Astrocyte of the spinal cord (primary cell): ENCODE results near the gene ITIH6.
"Not testable (repeated sequence)": the region's sequence is repeated elsewhere in the genome, so short reads cannot be mapped to it uniquely, and the experiment has no call there.

ENCODE experiments used
- DNase-seq: peaks from one replicate; pipeline ENCODE4 v3.0.0; 2011; ENCODE audit warnings: low read depth, low spot score
- H3K4me3 ChIP-seq: 2 replicates; pipeline ENCODE4 v1.5.1; 2011; ENCODE audit warnings: low read depth, mild to moderate bottlenecking, low read length, moderate library complexity
- in situ Hi-C: cut with HindIII; loops from 2 replicates; pipeline ENCODE4 v1.10.0; 2017; ENCODE audit warnings: low sequenced_read_pairs
- TF ChIP-seq, protein P1 (sequence below): IDR thresholded peaks from 2 replicates; pipeline ENCODE4 v1.5.1; 2012; ENCODE audit warnings: low read depth, mild to moderate bottlenecking, low read length, inconsistent platforms

ITIH6 gene

DNA sequence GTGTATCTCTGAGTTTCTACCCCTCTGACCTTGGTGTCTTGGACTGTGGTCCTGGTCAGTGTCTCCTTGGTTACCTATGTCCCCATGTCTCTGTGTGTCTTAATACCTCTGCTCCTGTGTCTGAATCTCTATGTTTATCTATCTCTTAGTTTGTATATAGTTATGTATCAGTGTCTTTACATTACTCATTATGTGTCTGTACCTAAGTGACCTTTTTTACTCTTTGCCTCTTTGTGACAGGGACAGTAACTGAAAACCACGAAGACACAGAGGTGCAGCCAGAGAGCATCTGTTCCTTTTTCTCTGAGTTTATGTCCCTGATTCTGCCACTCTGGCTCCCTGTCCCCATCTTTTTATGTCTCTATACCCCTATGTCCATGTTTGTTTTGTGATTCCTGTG lies 49.4 kb downstream of the ITIH6 start:
- in situ Hi-C loops, result no loop called here
- no peak for DNase-seq
- H3K4me3 ChIP-seq, result no peak overlapping the region
- TF ChIP-seq, protein P1, sequence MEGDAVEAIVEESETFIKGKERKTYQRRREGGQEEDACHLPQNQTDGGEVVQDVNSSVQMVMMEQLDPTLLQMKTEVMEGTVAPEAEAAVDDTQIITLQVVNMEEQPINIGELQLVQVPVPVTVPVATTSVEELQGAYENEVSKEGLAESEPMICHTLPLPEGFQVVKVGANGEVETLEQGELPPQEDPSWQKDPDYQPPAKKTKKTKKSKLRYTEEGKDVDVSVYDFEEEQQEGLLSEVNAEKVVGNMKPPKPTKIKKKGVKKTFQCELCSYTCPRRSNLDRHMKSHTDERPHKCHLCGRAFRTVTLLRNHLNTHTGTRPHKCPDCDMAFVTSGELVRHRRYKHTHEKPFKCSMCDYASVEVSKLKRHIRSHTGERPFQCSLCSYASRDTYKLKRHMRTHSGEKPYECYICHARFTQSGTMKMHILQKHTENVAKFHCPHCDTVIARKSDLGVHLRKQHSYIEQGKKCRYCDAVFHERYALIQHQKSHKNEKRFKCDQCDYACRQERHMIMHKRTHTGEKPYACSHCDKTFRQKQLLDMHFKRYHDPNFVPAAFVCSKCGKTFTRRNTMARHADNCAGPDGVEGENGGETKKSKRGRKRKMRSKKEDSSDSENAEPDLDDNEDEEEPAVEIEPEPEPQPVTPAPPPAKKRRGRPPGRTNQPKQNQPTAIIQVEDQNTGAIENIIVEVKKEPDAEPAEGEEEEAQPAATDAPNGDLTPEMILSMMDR, result no peak

DNA sequence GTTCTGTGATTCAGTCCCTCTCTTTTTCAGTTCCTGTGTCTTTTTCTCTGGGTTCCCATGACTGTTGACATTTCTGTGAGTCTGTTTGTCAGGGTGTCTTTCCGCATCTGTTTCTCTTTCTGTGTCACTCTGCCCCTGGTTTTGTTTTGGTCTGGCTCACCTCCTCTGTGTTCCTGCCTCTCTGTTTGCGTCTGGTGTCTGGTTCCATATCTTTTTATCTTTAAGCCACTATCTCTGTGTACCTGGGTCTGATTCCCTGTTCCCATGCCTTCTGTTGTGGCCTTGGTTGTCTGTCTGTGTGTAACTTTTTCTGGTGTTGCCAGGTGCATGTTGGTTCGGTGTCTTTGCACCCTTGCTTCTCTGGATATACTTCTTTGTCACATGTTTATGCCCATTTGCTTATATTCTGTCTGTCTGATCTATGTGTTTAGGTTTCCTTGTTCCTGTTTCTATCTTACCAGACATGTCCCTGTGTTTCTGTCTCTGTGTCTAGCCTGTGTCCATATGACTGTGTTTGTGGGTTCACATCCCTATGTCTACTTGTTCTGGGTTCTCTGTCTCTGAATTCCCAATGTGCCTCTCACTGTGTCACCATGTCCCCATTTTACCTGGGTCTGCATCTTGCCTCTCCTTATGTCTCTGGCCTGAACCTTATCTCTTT lies 50.2 kb downstream of the ITIH6 start:
- in situ Hi-C loops, result no loop called here
- TF ChIP-seq, protein P1, result no peak
- no peak overlapping the region for H3K4me3 ChIP-seq
- no peak for DNase-seq

DNA sequence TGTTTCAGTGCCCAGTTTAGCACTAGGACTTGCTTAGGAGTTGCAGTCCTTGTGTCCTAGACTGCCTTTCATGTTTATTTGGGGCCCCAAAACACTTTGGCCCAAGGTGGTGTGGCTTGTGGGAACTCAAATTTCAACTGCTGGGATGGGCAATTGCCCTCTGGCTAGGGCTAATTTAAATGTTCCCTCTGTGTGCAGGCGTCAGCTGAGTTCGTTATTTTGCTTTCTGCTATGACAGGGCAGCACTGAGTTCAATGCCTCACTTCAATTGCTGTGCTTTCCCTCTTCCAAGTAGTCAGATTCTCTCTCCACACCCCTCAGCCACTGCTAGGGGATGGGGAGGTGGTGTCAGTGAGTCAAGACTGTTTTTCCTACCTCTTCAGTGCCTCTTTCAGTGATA lies 51.1 kb downstream of the ITIH6 start:
- in situ Hi-C loops, result no loop called here
- DNase-seq, result no peak
- no peak overlapping the region for H3K4me3 ChIP-seq
- TF ChIP-seq, protein P1, result no peak

DNA sequence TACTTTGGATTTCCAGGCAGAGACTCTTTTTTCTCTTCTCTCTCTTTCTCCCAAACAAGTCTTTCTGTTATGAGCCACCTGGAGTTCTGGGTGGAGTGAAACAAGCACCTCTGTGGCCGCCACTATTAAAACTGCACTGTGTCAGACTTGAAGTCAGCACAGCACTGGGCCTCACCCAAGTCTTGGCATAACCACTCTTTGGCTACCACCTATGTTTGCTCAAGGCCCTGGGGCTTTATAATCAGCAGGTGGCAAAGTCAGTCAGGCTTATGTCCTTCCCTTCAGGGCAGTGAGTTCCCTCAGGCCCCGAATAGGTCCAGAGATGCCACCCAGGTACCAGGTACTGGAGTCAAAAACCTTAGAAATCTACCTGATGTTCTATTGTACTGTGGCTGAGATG lies 52.4 kb downstream of the ITIH6 start:
- no peak overlapping the region for H3K4me3 ChIP-seq
- TF ChIP-seq, protein P1, result no peak
- in situ Hi-C loops, result no loop called here
- DNase-seq, result no peak

DNA sequence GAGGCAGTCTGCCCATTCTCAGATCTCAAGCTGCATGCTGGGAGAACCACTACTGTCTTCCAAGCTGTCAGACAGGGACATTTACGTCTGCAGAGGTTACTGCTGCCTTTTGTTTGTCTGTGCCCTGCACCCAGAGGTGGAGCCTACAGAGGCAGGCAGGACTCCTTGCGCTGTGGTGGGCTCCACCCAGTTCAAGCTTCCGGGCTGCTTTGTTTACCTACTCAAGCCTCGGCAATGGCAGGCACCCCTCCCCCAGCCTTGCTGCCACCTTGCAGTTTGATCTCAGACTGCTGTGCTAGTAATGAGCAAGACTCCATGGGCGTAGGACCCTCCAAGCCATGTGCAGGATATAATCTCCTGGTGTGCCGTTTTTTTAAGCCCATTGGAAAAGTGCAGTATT lies 59.5 kb downstream of the ITIH6 start:
- in situ Hi-C loops, DNase-seq, H3K4me3 ChIP-seq: not testable (repeated sequence)

DNA sequence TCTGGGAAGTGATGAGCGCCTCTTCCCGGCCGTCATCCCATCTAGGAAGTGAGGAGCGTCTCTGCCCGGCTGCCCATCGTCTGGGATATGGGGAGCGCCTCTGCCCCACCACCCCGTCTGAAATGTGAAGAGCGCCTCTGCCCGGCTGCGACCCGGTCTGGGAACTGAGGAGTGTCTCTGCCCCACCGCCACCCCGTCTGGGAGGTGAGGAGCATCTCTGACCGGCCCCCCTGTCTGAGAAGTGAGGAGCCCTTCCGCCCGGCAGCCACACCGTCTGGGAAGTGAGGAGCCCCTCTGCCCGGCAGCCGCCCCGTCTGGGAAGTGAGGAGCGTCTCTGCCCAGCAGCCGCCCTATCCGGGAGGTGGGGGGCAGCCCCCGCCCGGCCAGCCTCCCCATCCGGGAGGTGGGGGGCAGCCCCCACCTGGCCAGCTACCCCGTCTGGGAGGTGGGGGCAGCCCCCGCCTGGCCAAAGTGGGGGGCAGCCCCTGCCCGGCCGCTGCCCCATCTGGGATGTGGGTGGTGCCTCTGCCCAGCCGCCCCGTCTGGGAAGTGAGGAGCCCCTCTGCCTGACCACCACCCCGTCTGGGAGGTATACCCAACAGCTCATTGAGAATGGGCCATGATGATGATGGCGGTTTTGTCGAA lies 61.6 kb downstream of the ITIH6 start:
- H3K4me3 ChIP-seq, DNase-seq, in situ Hi-C loops: not testable (repeated sequence)

DNA sequence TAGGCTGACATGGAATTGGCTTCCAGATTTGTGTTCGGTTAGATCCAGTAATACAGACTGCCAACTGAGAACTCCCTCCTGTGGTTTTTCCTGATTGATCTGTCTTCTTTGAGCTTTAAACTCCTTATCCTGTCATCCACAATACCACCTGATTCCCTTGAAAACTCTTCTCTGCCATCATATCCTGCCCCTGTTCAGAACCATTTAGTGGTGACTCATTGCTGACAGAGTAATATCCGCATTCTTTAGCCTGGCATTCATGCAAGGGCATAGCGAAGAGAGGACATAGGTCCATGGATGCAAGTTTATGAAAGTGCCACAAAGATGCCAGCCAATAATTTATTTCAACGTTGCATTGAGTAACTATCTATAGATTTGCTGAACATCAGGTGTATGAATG lies 76.6 kb downstream of the ITIH6 start:
- H3K4me3 ChIP-seq, result no peak overlapping the region
- in situ Hi-C loops, result no loop called here
- TF ChIP-seq, protein P1, result no peak
- DNase-seq, result no peak
